Ovary (tissue), 3 donors: Measurements from ENCODE around the gene GPD2.

Experiments
- CTCF ChIP-seq, 3 donors: fragments of 450-650 bp in 2 of 3; fragments of 200-600 bp in 1 of 3; IDR thresholded peaks; one replicate each; pipeline versions ENCODE4 v1.5.1 to v1.8.0; 2016 to 2022; ENCODE audit warnings: antibody characterized with exemption in 3 of 3, mild to moderate bottlenecking in 1 of 3
- POLR2A ChIP-seq: fragments of 450-650 bp; IDR thresholded peaks from one replicate; pipeline ENCODE4 v1.6.1; 2017; ENCODE audit warnings: antibody characterized with exemption, mild to moderate bottlenecking, moderate library complexity
- donor health status: DM: no; HTN: no; CAD: no.

GRCh38 chr2:156490466-156490840, 54.3 kb downstream of the GPD2 start:
- no peak for TF ChIP-seq CTCF (IDR thresholded peaks at IDR 0.05)
- TF ChIP-seq POLR2A: no peak
